VCaP (cell line): Measurements from ENCODE around the gene YIPF5.

ENCODE experiments used
- H3K27ac ChIP-seq: fragments of 450-650 bp; 2 replicates; pipeline ENCODE4 v1.5.1; 2017
- TF ChIP-seq, protein P1 (sequence below): fragments of 450-650 bp; conservative IDR thresholded peaks from 2 replicates; pipeline ENCODE4 v1.5.1; 2017; ENCODE audit warnings: mild to moderate bottlenecking, moderate library complexity

Gene YIPF5

DNA sequence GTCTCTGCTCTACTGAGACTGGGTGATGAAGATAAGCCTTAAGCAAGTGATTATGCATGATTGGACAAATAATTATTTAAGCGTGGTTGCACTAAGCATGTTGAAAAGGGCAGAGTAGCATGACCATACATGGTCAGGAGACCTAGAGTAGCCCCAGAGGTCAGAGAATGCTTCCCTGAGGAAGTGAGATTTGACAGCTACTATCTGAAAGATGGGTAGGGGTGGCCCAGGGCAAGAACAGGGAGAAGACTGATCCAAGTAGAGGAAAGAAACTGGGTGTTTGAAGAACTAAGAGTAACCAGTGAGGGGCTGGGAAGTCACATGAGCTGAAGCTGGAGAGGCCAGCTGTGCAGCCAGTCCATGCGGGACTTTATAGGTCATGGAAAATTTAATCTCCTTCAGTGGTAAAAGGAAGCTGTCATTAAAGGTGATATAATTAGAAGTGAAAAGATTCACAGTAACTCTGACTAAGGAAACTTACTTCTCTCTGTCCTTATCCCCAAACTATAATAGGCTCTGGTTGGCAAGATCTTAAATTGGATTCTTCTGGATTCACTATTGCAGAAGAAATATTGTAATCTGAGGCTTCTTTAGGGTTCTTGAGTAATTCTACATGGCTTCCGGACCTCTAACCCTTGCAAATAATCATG lies 35.2 kb downstream of the YIPF5 start:
- TF ChIP-seq, protein P1, sequence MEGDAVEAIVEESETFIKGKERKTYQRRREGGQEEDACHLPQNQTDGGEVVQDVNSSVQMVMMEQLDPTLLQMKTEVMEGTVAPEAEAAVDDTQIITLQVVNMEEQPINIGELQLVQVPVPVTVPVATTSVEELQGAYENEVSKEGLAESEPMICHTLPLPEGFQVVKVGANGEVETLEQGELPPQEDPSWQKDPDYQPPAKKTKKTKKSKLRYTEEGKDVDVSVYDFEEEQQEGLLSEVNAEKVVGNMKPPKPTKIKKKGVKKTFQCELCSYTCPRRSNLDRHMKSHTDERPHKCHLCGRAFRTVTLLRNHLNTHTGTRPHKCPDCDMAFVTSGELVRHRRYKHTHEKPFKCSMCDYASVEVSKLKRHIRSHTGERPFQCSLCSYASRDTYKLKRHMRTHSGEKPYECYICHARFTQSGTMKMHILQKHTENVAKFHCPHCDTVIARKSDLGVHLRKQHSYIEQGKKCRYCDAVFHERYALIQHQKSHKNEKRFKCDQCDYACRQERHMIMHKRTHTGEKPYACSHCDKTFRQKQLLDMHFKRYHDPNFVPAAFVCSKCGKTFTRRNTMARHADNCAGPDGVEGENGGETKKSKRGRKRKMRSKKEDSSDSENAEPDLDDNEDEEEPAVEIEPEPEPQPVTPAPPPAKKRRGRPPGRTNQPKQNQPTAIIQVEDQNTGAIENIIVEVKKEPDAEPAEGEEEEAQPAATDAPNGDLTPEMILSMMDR: no peak

DNA sequence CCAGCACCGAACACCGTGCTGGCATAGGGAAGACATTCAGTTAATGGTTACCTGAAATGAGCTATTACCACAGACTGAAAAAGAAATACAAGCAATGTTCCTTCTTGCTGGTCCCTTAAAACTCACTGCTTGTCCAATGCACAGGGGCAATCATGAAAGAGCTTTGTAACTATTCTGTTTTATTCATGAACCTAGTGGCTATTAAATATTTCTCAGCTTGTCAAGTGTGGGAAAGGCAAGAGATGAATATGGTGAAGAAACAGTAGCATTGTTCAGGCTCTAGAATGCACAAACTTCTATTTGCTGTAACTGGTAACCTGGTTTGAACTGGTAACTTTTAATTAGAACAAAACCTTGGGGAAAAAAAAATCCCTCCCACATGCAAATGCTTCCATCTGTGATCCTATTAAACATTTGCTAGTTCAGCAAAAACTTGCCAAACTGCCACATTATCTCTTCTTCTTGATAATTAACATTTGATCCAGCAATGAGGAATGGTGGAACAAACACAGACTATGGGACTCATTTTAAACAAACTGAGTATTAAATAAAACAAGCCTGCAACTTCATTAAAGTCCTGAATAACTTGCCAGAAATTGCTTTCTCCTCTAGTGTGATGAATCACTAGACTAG lies 36.1 kb downstream of the YIPF5 start:
- TF ChIP-seq, protein P1: no peak
- H3K27ac ChIP-seq: no peak overlapping the region

More for the DNA sequence above, 35.2 kb downstream of the YIPF5 start:
- H3K27ac ChIP-seq: no peak overlapping the region

DNA sequence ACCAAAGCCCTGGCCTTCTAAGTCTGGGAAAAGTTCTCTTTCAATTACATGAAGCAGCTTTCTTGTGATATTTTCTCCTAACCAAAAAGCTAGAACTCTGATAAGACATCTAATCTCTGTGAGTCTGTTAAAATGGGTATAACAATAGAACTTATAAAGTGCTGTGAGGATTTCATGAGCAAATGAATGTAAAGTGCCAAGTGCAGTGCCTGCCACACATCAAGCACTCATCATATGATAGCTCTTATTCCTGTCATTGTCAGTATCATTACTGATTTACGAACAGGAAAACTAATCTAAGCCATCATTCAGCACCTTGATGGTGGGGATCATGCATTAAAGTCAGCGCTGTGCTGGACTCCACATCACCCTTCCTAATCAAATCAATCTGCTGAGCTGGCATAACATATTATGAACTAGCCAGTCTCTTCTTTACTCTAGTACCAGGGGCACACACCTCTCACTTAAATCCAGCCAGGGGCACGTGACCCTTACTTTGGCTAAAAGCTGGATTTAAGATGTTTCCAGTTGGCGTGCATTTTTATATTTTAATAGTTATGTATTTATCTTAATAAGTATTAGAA lies 37.3 kb downstream of the YIPF5 start:
- TF ChIP-seq, protein P1: no peak
- no peak overlapping the region for H3K27ac ChIP-seq

DNA sequence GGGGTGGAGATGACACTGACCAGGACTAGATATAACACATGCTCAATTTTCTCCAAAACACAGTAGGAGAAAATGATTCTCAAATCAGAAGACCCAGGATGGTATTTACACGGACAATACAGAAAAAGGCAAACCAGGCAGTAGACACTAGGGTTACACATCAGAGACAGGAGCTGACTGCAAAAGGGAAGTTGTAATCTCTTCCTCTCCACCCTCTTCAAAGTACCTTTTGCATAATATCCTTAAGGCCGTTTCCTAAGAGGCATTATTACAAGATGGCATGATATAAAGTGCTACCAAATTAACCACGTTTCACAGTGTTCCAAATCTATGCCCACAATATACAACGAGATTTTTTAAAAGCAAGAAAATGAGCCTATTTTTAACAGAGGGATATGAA lies 39.2 kb downstream of the YIPF5 start:
- H3K27ac ChIP-seq: no peak overlapping the region
- TF ChIP-seq, protein P1: no peak

DNA sequence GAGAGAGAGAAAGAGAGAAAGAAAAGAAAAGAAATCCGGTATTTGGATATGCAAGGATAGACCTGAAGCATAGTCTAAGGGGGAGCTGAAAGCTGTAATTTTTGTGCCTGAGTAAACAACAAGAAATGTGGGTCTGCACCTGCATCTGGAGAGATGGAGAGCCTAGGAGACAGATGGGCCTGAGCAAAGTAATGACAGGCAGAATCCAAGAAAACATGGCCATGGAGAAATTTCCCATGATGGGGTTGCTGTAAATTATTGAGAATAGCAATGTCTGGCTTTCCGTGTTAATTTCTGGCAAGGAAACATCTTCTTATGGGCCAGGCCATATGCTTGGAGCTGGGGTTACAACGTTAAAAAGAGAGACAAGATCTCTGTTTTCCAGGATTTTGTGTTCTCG lies 40.2 kb downstream of the YIPF5 start:
- TF ChIP-seq, protein P1: no peak

DNA sequence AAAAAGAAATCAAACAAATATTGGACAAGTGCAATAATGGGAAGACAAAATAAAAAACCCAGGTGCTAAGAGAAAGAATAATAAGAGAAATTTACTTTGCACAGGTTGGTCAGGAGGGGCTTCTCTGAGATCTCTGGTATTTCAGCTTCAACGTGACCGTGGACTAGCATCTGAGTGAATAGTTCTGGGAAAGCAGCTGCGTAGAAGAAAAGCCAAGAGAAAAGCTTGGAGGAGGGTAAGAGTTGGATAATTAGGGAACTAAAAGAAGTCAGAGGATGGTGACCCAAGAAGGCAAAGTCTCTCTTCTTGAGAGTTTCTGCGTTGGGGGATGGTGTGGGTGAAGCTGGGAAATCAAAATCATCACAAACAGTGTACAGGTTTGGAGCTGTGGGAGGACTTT lies 41.6 kb downstream of the YIPF5 start:
- no peak overlapping the region for H3K27ac ChIP-seq
- TF ChIP-seq, protein P1: no peak

More for the DNA sequence above, 40.2 kb downstream of the YIPF5 start:
- no peak overlapping the region for H3K27ac ChIP-seq

DNA sequence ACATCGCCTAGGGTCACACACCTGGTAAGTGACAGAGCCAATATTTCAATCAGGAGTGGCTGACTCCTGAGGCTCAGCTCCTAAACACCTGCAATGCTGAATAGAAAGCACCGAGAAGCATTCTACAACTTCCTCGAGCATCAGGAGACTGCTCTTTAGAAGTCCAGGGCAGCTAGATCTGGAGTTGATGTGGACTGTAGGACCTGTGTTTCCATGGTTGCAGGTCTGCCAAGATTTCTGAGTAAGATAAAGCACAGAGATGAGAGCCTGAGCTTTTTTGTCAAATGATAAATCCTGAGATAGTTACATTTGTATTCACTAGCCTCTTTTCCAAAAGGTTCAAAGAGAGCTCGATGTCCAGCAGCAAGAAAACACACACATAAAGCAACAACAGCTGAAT lies 43.8 kb downstream of the YIPF5 start:
- H3K27ac ChIP-seq: peak overlapping the region; percentile 48
- TF ChIP-seq, protein P1: no peak
